H1 (cell line): ENCODE results near the gene SLC6A20. TPM values are rescaled to one million over a fixed set of nuclear protein-coding genes. Genes with fewer than 3 reads are reported as not detected.

Source experiments
- CTCF ChIA-PET: fragments of 300-600 bp; sonication (Branson Sonifier 250); formaldehyde crosslinking; loops from one replicate; lab custom pipeline; 2021; ENCODE audit not compliant: partially characterized antibody; lab: Charles Lee
- POLR2A ChIA-PET: fragments of 300-600 bp; sonication (Branson Sonifier 250); formaldehyde crosslinking; loops from one replicate; lab custom pipeline; 2021; ENCODE audit warnings: inconsistent platforms; ENCODE audit not compliant: partially characterized antibody; lab: Charles Lee
- DNase-seq, 2 experiments: peaks; one replicate each; pipeline versions ENCODE4 v3.0.0 to v3.0.0-alpha.2; 2010 to 2022; ENCODE audit warnings: low spot score in 2 of 2, low read depth in 1 of 2, mixed read lengths in 1 of 2
- FAIRE-seq: peaks from 2 replicates; lab custom pipeline; 2011; peaks lifted over from hg19 to GRCh38; lab: Jason Lieb, UNC
- H2AFZ ChIP-seq: 2 replicates; pipeline ENCODE4 v1.8.1; 2012; ENCODE audit warnings: low read length, inconsistent platforms
- H2AK5ac ChIP-seq: 2 replicates; pipeline ENCODE4 v1.6.1; 2013; ENCODE audit warnings: low read depth, low read length
- H2BK120ac ChIP-seq: replicated peaks from 2 replicates; pipeline ENCODE3; 2013; ENCODE audit warnings: low read depth, low read length, inconsistent platforms
- H2BK12ac ChIP-seq: 2 replicates; pipeline ENCODE4 v1.6.1; 2013; ENCODE audit warnings: low read depth, low read length
- H2BK15ac ChIP-seq: 2 replicates; pipeline ENCODE4 v1.6.1; 2013; ENCODE audit warnings: low read length
- H2BK20ac ChIP-seq: 2 replicates; pipeline ENCODE4 v1.6.1; 2013; ENCODE audit warnings: low read length
- H2BK5ac ChIP-seq: 2 replicates; pipeline ENCODE4 v1.6.1; 2013; ENCODE audit warnings: low read depth, low read length
- H3K14ac ChIP-seq: 2 replicates; pipeline ENCODE4 v1.6.1; 2013; ENCODE audit warnings: inconsistent platforms; ENCODE audit not compliant: insufficient read length
- H3K18ac ChIP-seq: 2 replicates; pipeline ENCODE4 v1.6.1; 2013; ENCODE audit warnings: low read length; ENCODE audit errors: extremely low read depth
- H3K23ac ChIP-seq: 2 replicates; pipeline ENCODE4 v1.6.1; 2013; ENCODE audit warnings: inconsistent platforms; ENCODE audit not compliant: insufficient read length
- H3K23me2 ChIP-seq: 2 replicates; pipeline ENCODE4 v1.6.1; 2013; ENCODE audit warnings: low read depth, low read length
- H3K27ac ChIP-seq: 2 replicates; pipeline ENCODE4 v1.6.1; 2011; ENCODE audit warnings: low read depth, low read length, inconsistent platforms
- H3K27me3 ChIP-seq, 4 experiments: replicated peaks in 1 of 4; 1 replicate in 1 of 4; 2 replicates in 3 of 4; pipeline versions ENCODE4 v1.6.1 to v1.8.1; 2011 to 2013; ENCODE audit warnings: low read length in 3 of 4, mild to moderate bottlenecking in 3 of 4, inconsistent platforms in 2 of 4, mixed read lengths in 2 of 4, moderate library complexity in 1 of 4; ENCODE audit not compliant: control insufficient read depth in 3 of 4, insufficient read depth in 3 of 4; ENCODE audit errors: extremely low read depth in 1 of 4
- H3K36me3 ChIP-seq, 4 experiments: 2 replicates each; pipeline versions ENCODE4 v1.6.1 to v1.8.1; 2011 to 2013; ENCODE audit warnings: mild to moderate bottlenecking in 4 of 4, low read length in 3 of 4, moderate library complexity in 2 of 4, control low read depth in 1 of 4, inconsistent platforms in 1 of 4; ENCODE audit not compliant: insufficient read depth in 4 of 4, control insufficient read depth in 2 of 4
- H3K4ac ChIP-seq: replicated peaks from 2 replicates; pipeline ENCODE3; 2013; ENCODE audit warnings: low read length, low read depth, mixed read lengths, inconsistent platforms; ENCODE audit not compliant: insufficient read length
- H3K4me1 ChIP-seq, 4 experiments: replicated peaks in 1 of 4; 1 replicate in 1 of 4; 2 replicates in 3 of 4; pipeline versions ENCODE4 v1.6.1 to v1.8.1; 2011 to 2013; ENCODE audit warnings: low read length in 3 of 4, inconsistent platforms in 2 of 4, mixed read lengths in 1 of 4; ENCODE audit not compliant: insufficient read depth in 4 of 4, control insufficient read depth in 3 of 4
- H3K4me2 ChIP-seq, 2 experiments: 2 replicates each; pipeline versions ENCODE4 v1.6.1 to v1.8.1; 2011 to 2013; ENCODE audit warnings: low read depth in 2 of 2, low read length in 2 of 2, control low read depth in 1 of 2, inconsistent platforms in 1 of 2, mild to moderate bottlenecking in 1 of 2; ENCODE audit not compliant: insufficient read depth in 1 of 2
- H3K4me3 ChIP-seq, 4 experiments: fragments of 200-600, 300-600 bp in 1 of 4; sonication (generic), shearing (Covaris generic), sonication (Bioruptor Twin) in 1 of 4; 2 replicates each; pipeline versions ENCODE4 v1.5.1 to v1.8.1; 2011 to 2016; ENCODE audit warnings: low read length in 4 of 4, low read depth in 3 of 4, control low read depth in 2 of 4, inconsistent platforms in 2 of 4, mild to moderate bottlenecking in 2 of 4, mixed read lengths in 1 of 4, moderate library complexity in 1 of 4; ENCODE audit not compliant: insufficient read depth in 2 of 4; ENCODE audit errors: extremely low read depth in 1 of 4
- H3K56ac ChIP-seq: replicated peaks from 2 replicates; pipeline ENCODE3; 2013; ENCODE audit warnings: low read depth, mild to moderate bottlenecking, mixed read lengths, low read length, inconsistent platforms; ENCODE audit not compliant: insufficient read length
- H3K79me1 ChIP-seq: 2 replicates; pipeline ENCODE4 v1.6.1; 2013; ENCODE audit warnings: low read depth, low read length, control low read depth
- H3K79me2 ChIP-seq, 2 experiments: 2 replicates each; pipeline versions ENCODE4 v1.6.1 to v1.8.1; 2012 to 2013; ENCODE audit warnings: low read length in 2 of 2, mild to moderate bottlenecking in 2 of 2, inconsistent platforms in 1 of 2; ENCODE audit not compliant: insufficient read depth in 2 of 2, control insufficient read depth in 1 of 2
- H3K9ac ChIP-seq, 4 experiments: replicated peaks in 1 of 4; 1 replicate in 1 of 4; 2 replicates in 3 of 4; pipeline versions ENCODE4 v1.6.1 to v1.8.1; 2011 to 2013; ENCODE audit warnings: low read depth in 3 of 4, low read length in 3 of 4, control low read depth in 2 of 4, mild to moderate bottlenecking in 2 of 4, moderate library complexity in 2 of 4, inconsistent platforms in 1 of 4; ENCODE audit errors: extremely low read depth in 1 of 4
- H3K9me3 ChIP-seq, 2 experiments: 2 replicates each; pipeline versions ENCODE4 v1.6.1 to v1.8.1; 2012 to 2013; ENCODE audit warnings: mild to moderate bottlenecking in 2 of 2, moderate library complexity in 2 of 2, control low read depth in 1 of 2, inconsistent platforms in 1 of 2, low read depth in 1 of 2, low read length in 1 of 2, mixed read lengths in 1 of 2; ENCODE audit not compliant: insufficient read depth in 2 of 2
- H4K20me1 ChIP-seq, 2 experiments: replicated peaks in 1 of 2; 2 replicates each; pipeline versions ENCODE3 to v1.8.1; 2011 to 2013; ENCODE audit warnings: inconsistent platforms in 2 of 2, low read length in 2 of 2, mild to moderate bottlenecking in 1 of 2; ENCODE audit not compliant: insufficient read depth in 2 of 2, control insufficient read depth in 1 of 2
- H4K5ac ChIP-seq: 2 replicates; pipeline ENCODE4 v1.6.1; 2013; ENCODE audit warnings: low read length, low read depth, mixed read lengths, inconsistent platforms; ENCODE audit not compliant: insufficient read length
- H4K8ac ChIP-seq: 2 replicates; pipeline ENCODE4 v1.8.0; 2013; ENCODE audit warnings: mild to moderate bottlenecking, moderate library complexity, low read length, inconsistent platforms; ENCODE audit not compliant: insufficient read depth; ENCODE audit errors: extremely low read depth
- H4K91ac ChIP-seq: replicated peaks from 2 replicates; pipeline ENCODE3; 2013; ENCODE audit warnings: low read length, mixed read lengths, inconsistent platforms; ENCODE audit not compliant: insufficient read length
- BRCA1 ChIP-seq: IDR thresholded peaks from 2 replicates; pipeline ENCODE4 v1.6.1; 2012; ENCODE audit warnings: low read depth, low read length, improper control_type of control experiment
- CBX8 ChIP-seq: fragments of 300-800, 300-1000 bp; sonication (generic); IDR thresholded peaks from 2 replicates; pipeline ENCODE4 v1.7.1; 2016; ENCODE audit warnings: low read depth, low read length, borderline replicate concordance
- CREB1 ChIP-seq: IDR thresholded peaks from 2 replicates; pipeline ENCODE4 v1.6.1; 2012; ENCODE audit warnings: inconsistent platforms
- FOSL1 ChIP-seq: IDR thresholded peaks from 2 replicates; pipeline ENCODE4 v1.6.1; 2011; ENCODE audit warnings: mild to moderate bottlenecking, low read depth, low read length, moderate library complexity; ENCODE audit not compliant: insufficient read depth
- HDAC6 ChIP-seq: IDR thresholded peaks from one replicate; pipeline ENCODE4 v1.7.1; 2012; ENCODE audit warnings: low read depth, mild to moderate bottlenecking, inconsistent platforms, low read length, moderate library complexity
- KDM1A ChIP-seq: fragments of 200-600, 300-600 bp; sonication (generic); IDR thresholded peaks from 2 replicates; pipeline ENCODE4 v1.7.1; 2016; ENCODE audit warnings: mild to moderate bottlenecking, low read length, borderline replicate concordance
- KDM4A ChIP-seq: IDR thresholded peaks from one replicate; pipeline ENCODE4 v1.7.1; 2012; ENCODE audit warnings: low read depth, mild to moderate bottlenecking, moderate library complexity, low read length, inconsistent platforms; ENCODE audit not compliant: severe bottlenecking
- POLR2AphosphoS5 ChIP-seq: IDR thresholded peaks from 2 replicates; pipeline ENCODE4 v1.6.1; 2011; ENCODE audit warnings: low read depth, low read length
- RFX5 ChIP-seq: IDR thresholded peaks from 2 replicates; pipeline ENCODE4 v1.6.1; 2011; ENCODE audit warnings: low read depth, low read length, improper control_type of control experiment, borderline replicate concordance
- SIRT6 ChIP-seq: IDR thresholded peaks from one replicate; pipeline ENCODE4 v1.7.1; 2012; ENCODE audit warnings: low read length, inconsistent platforms
- SRF ChIP-seq: IDR thresholded peaks from 2 replicates; pipeline ENCODE4 v1.6.1; 2011; ENCODE audit warnings: mild to moderate bottlenecking, low read depth, low read length, moderate library complexity
- WGBS, 2 experiments: shearing (Covaris generic) in 1 of 2; methylation state at CpG; one replicate each; pipeline versions ENCODE4 v1.1.6 to v1.1.7; 2013 to 2015; ENCODE audit warnings: low lambda C conversion rate in 2 of 2, mixed read lengths in 2 of 2, inconsistent platforms in 1 of 2, low coverage in 1 of 2, missing lambda C conversion rate in 1 of 2; ENCODE audit not compliant: insufficient replicate concordance in 2 of 2, insufficient coverage in 1 of 2, insufficient read length in 1 of 2; ENCODE audit errors: extremely low coverage in 1 of 2, missing lambda C conversion rate in 1 of 2; 5-methylcytosine and 5-hydroxymethylcytosine counted together
- polyA plus RNA-seq, 7 experiments: library from polyadenylated mRNA; depleted of rRNA in 3 of 7; stranded (reverse) in 5 of 7; unstranded in 2 of 7; fragments of >200 nt in 5 of 7; fragments of 200-250 nt in 2 of 7; gene quantifications; 1 replicate in 5 of 7; 2 replicates in 1 of 7; 4 replicates in 1 of 7; pipeline versions ENCODE4 v1.2.1 to v1.2.3, GENCODE V29; 2011 to 2013; ENCODE audit warnings: missing spikeins in 2 of 7, mixed read lengths in 2 of 7
- total RNA-seq: library from RNA; stranded (reverse); fragmentation: NEBNext Ultra II Directional; extraction: Animal tissue kit (Norgen Biotek cat#: 25700); gene quantifications from 2 replicates; pipeline ENCODE4 v1.2.1, GENCODE V29; 2021

The SLC6A20 gene
- total and polyA plus RNA-seq, 2 of the 8 experiments (the other 6 are each of a cell fraction or from before 2014, with no cell fraction given) = 0.05 TPM; not detected in 1

DNA sequence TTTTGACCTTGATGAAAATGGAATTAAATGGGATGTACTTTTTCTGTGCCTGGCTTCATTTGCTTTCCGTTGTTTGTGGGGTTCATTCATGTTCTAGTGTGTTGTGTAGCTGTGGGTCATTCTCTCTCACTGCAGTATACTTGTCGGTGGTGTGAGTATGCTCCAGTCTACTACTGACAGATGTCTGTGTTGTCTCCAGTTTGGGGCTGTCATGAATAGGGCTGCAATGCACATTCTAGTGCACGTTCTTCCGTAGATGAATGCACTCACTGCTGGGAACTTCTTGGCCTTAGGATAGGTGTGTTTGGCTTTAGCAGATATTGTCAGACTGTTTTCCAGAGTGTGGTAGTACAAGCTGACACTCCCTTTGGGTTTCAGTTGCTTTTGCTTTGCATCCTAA is 1.7 kb upstream of the SLC6A20 start:
- FAIRE-seq = no peak

More for the DNA sequence above, 1.7 kb upstream of the SLC6A20 start:
- Histone ChIP-seq H3K4ac (no peak overlapping the region), H3K18ac (no peak overlapping the region), H3K9me3 (no peaks in the 10 kb centered on the region), H4K5ac (no peak overlapping the region), H3K79me1 (no peaks in the 10 kb centered on the region), H4K91ac (no peak overlapping the region), H2BK120ac (no peak overlapping the region), H3K23ac (no peak overlapping the region), H3K23me2 (peaks cover 2% of the 10 kb centered on the region; the same call in 1 of the 2 replicates), H2AK5ac (no peak overlapping the region), H2BK5ac (no peak overlapping the region), H3K27ac (no peak overlapping the region), H2AFZ (no peak overlapping the region), H3K36me3 (no peaks in the 10 kb centered on the region), H3K4me2 (no peak overlapping the region), H3K14ac (no peak overlapping the region), H3K27me3 (peaks cover 22 to 48% (median 39%) of the 10 kb centered on the region in 4 experiments), H2BK12ac (no peak overlapping the region), H4K20me1 (peaks cover 0 to 2% of the 10 kb centered on the region in 2 experiments), H3K4me3 (no peak overlapping the region), H3K56ac (no peak overlapping the region), H2BK15ac (no peak overlapping the region), H3K4me1 (peaks cover 0 to 3% (median 0%) of the 10 kb centered on the region in 4 experiments; a peak in 2 of 7 replicates), H3K79me2 (no peaks in the 10 kb centered on the region), H3K9ac (no peak overlapping the region; a peak in 1 of 7 replicates), H2BK20ac (no peak overlapping the region), H4K8ac (no peak overlapping the region)
- POLR2A ChIA-PET = interaction anchor here (1.3 kb wide), 1 partner anchor 8 kb away, joined by 3 read pairs; no protein-coding TSS in a partner anchor
- DNase-seq = no peak
- TF ChIP-seq POLR2AphosphoS5 = no peak
- no peak for TF ChIP-seq RFX5
- no peak for TF ChIP-seq HDAC6
- no peak for TF ChIP-seq BRCA1
- TF ChIP-seq FOSL1 = no peak
- no peak for TF ChIP-seq KDM4A
- no peak for TF ChIP-seq CREB1
- no peak for TF ChIP-seq SIRT6
- no peak for TF ChIP-seq CBX8
- no peak for TF ChIP-seq SRF
- TF ChIP-seq KDM1A = no peak
- CTCF ChIA-PET = interaction anchor here (3.7 kb wide), 1 partner anchor 37 kb away, joined by 13 read pairs; no protein-coding TSS in a partner anchor
- 91% methylated on average over 4 of the region's 4 CpGs; no CpG with 5 or more reads in 1 of the 2 experiments for WGBS, 2 experiments
